Right cardiac atrium (tissue), 5 donors: ENCODE results near the gene PCDHGA5. TPM values are rescaled to one million over a fixed set of nuclear protein-coding genes. Genes with fewer than 3 reads are reported as not detected.
A peak's percentile ranks its signal among the peaks of the same experiment; 100 is the strongest.
"Not testable (repeated sequence)": the region's sequence is repeated elsewhere in the genome, so short reads cannot be mapped to it uniquely, and the experiment has no call there.

Experiments
- ATAC-seq, 2 donors: fragments of 200-7000 bp; cut with Tn5 transposase; one replicate each; pipeline versions ENCODE4 v1.8.0 to v1.9.1; 2020; ENCODE audit warnings: moderate library complexity in 2 of 2, mild to moderate bottlenecking in 1 of 2
- DNase-seq, 3 donors: peaks; one replicate each; pipeline ENCODE4 v3.0.0-alpha.2; 2020
- H3K27ac ChIP-seq: one replicate; pipeline ENCODE4 v1.5.1; 2013; ENCODE audit warnings: mild to moderate bottlenecking, low read length, control low read depth, moderate library complexity
- H3K27me3 ChIP-seq: one replicate; pipeline ENCODE4 v1.6.1; 2013; ENCODE audit not compliant: control insufficient read depth, insufficient read depth
- H3K4me1 ChIP-seq: one replicate; pipeline ENCODE4 v1.6.1; 2013; ENCODE audit warnings: low read length; ENCODE audit not compliant: control insufficient read depth, insufficient read depth
- H3K4me3 ChIP-seq: one replicate; pipeline ENCODE4 v1.5.1; 2013; ENCODE audit warnings: low read length, control low read depth
- H3K9me3 ChIP-seq: one replicate; pipeline ENCODE4 v1.6.1; 2013; ENCODE audit warnings: low read length; ENCODE audit not compliant: control insufficient read depth
- WGBS: extraction: QIAGEN DNeasy Blood & Tissue Kit; methylation state at CpG from one replicate; pipeline ENCODE4 v1.1.7; 2013; 5-methylcytosine and 5-hydroxymethylcytosine counted together
- intact Hi-C, 4 donors: fragments of 100-400 bp; cut with DNase I; formaldehyde crosslinking; loops; one replicate each; pipeline versions ENCODE4 v1.11.0 to v1.14.0; 2022 to 2023
- polyA plus RNA-seq: library from polyadenylated mRNA; stranded (reverse); fragments of 200-250 nt; gene quantifications from one replicate; pipeline ENCODE4 v1.2.3, GENCODE V29; 2013
- total RNA-seq, 4 donors: library from RNA; stranded (reverse); fragmentation: NEBNext Ultra II Directional; extraction: Animal tissue kit (Norgen Biotek cat#: 25700); gene quantifications; one replicate each; pipeline ENCODE4 v1.2.1, GENCODE V29; 2021
- donor health status: healthy with polysubstance abuse.
- donor health status: DM: no; HTN: yes; CAD: no.
- donor health status: DM: no; HTN: no; CAD: no.
- donor health status: DM: no; HTN: yes; CAD: no; lungs with severe emphysema.
- donor health status: DM: yes; HTN: yes; CAD: no.

Gene PCDHGA5
- total and polyA plus RNA-seq, 5 donors, result 2.0 to 4.7 (median 4.1) TPM

- H3K27me3 ChIP-seq, H3K27ac ChIP-seq, H3K9me3 ChIP-seq, H3K4me3 ChIP-seq, ATAC-seq, H3K4me1 ChIP-seq, DNase-seq: not testable (repeated sequence)
- 35% methylated on average over 39 of the region's 39 CpGs for WGBS
- intact Hi-C loops, result loop anchor here in 1 of 4 donors (10.0 kb wide), 1 partner anchor 222 kb away; no protein-coding TSS in a partner anchor
Observed at GRCh38 chr5:141332571-141332970, 31.4 kb upstream of the PCDHGA5 start.

- 10% methylated on average over 27 of the region's 27 CpGs for WGBS
- H3K9me3 ChIP-seq, result peaks cover 7% of the 10 kb centered on the region
- DNase-seq (peak in 2 of 3 donors; percentile 59 to 66), ATAC-seq (peak; percentile 72 to 76)
- intact Hi-C loops, result loop anchor here in 1 of 4 donors (10.0 kb wide), 1 partner anchor 216 kb away; no protein-coding TSS in a partner anchor
- H3K4me3 ChIP-seq, result peak within 1 kb of the TSS; percentile 61
- no peaks in the 10 kb centered on the region for H3K27me3 ChIP-seq
- peak within 1 kb of the TSS; percentile 43 for H3K27ac ChIP-seq
- no peaks in the 10 kb centered on the region for H3K4me1 ChIP-seq
Observed at GRCh38 chr5:141338538-141339306, 25.2 kb upstream of the PCDHGA5 start, which contains the start of gene PCDHGA2. PCDHGA2 (plus strand) TSS chr5:141338760.

- 55% methylated on average over 45 of the region's 45 CpGs for WGBS
- not testable (repeated sequence) for H3K27ac ChIP-seq, ATAC-seq, DNase-seq, H3K4me3 ChIP-seq, H3K4me1 ChIP-seq, H3K27me3 ChIP-seq
- intact Hi-C loops, result loop anchor here in 2 of 4 donors (5.0 kb wide), 1 partner anchor 216 kb away; no protein-coding TSS in a partner anchor
- H3K9me3 ChIP-seq, result peaks cover 16% of the 10 kb centered on the region
Observed at GRCh38 chr5:141340781-141341354, 23.1 kb upstream of the PCDHGA5 start.

GRCh38 chr5:141342773-141343172 is 21.2 kb upstream of the PCDHGA5 start:
- ATAC-seq (no peak), DNase-seq (no peak)
- intact Hi-C loops, result loop anchor here in 2 of 4 donors (5.0 kb wide), 1 partner anchor 215 kb away; no protein-coding TSS in a partner anchor

GRCh38 chr5:141343242-141343952 is 20.6 kb upstream of the PCDHGA5 start, which contains the start of gene PCDHGA3:
PCDHGA3 (plus strand) TSS chr5:141343829; CDS start chr5:141344034, 205 bp downstream.
- intact Hi-C loops, result loop anchor here in 2 of 4 donors (5.0 kb wide), 1 partner anchor 214 kb away; no protein-coding TSS in a partner anchor
- WGBS, result 21% methylated on average over 9 of the region's 9 CpGs
- ATAC-seq, result peak; percentile 40 to 47
- Histone ChIP-seq H3K9me3 (peaks cover 17% of the 10 kb centered on the region), H3K4me1 (no peaks in the 10 kb centered on the region), H3K27me3 (no peaks in the 10 kb centered on the region), H3K4me3 (peak within 1 kb of the TSS; percentile 42), H3K27ac (no peak within 1 kb of the TSS)
- no peak for DNase-seq

More at GRCh38 chr5:141342773-141343172, 21.2 kb upstream of the PCDHGA5 start:
- WGBS, result 18% methylated on average over 1 of the region's 1 CpG
- H3K9me3 ChIP-seq, result peaks cover 17% of the 10 kb centered on the region
- peak overlapping the region; percentile 4 for H3K4me3 ChIP-seq
- H3K4me1 ChIP-seq, result no peaks in the 10 kb centered on the region
- H3K27ac ChIP-seq, result no peak overlapping the region
- no peaks in the 10 kb centered on the region for H3K27me3 ChIP-seq

- H3K27ac ChIP-seq, result no peak overlapping the region
- peaks cover 15% of the 10 kb centered on the region for H3K9me3 ChIP-seq
- peak overlapping the region; percentile 42 for H3K4me3 ChIP-seq
- intact Hi-C loops, result loop anchor here in 2 of 4 donors (5.0 kb wide), 1 partner anchor 213 kb away; no protein-coding TSS in a partner anchor
- H3K4me1 ChIP-seq, result no peaks in the 10 kb centered on the region
- ATAC-seq, result peak; percentile 36 to 43
- WGBS, result 21% methylated on average over 31 of the region's 31 CpGs
- DNase-seq, result no peak
- no peaks in the 10 kb centered on the region for H3K27me3 ChIP-seq
Observed at GRCh38 chr5:141343953-141344463, 20.0 kb upstream of the PCDHGA5 start.

GRCh38 chr5:141345327-141345726 is 18.6 kb upstream of the PCDHGA5 start:
- Histone ChIP-seq H3K27ac (no peak overlapping the region), H3K9me3 (peaks cover 15% of the 10 kb centered on the region), H3K4me1 (no peaks in the 10 kb centered on the region), H3K27me3 (no peaks in the 10 kb centered on the region), H3K4me3 (peak overlapping the region; percentile 28)
- 31% methylated on average over 20 of the region's 20 CpGs for WGBS
- DNase-seq (no peak), ATAC-seq (no peak)
- intact Hi-C loops, result no loop called here

- DNase-seq, ATAC-seq, H3K27me3 ChIP-seq, H3K4me1 ChIP-seq, H3K4me3 ChIP-seq, intact Hi-C loops, H3K27ac ChIP-seq: not testable (repeated sequence)
- 41% methylated on average over 24 of the region's 35 CpGs for WGBS
- peaks cover 15% of the 10 kb centered on the region for H3K9me3 ChIP-seq
Observed at GRCh38 chr5:141346017-141346416, 17.9 kb upstream of the PCDHGA5 start.

- intact Hi-C loops, result no loop called here
- H3K4me3 ChIP-seq, result peak within 1 kb of the TSS; percentile 45
- peaks cover 13% of the 10 kb centered on the region for H3K9me3 ChIP-seq
- peak; percentile 44 to 60 for ATAC-seq
- no peak within 1 kb of the TSS for H3K27ac ChIP-seq
- peak in 2 of 3 donors; percentile 65 to 71 for DNase-seq
- WGBS, result 20% methylated on average over 29 of the region's 29 CpGs
- H3K4me1 ChIP-seq, result no peaks in the 10 kb centered on the region
- H3K27me3 ChIP-seq, result no peaks in the 10 kb centered on the region
Observed at GRCh38 chr5:141349917-141350619, 13.9 kb upstream of the PCDHGA5 start, which contains the start of gene PCDHGB1. PCDHGB1 (plus strand) TSS chr5:141350099; CDS start chr5:141350261, 162 bp downstream.

GRCh38 chr5:141351591-141351990 is 12.4 kb upstream of the PCDHGA5 start:
- Histone ChIP-seq H3K4me1 (no peaks in the 10 kb centered on the region), H3K4me3 (no peak overlapping the region), H3K27ac (no peak overlapping the region), H3K27me3 (no peaks in the 10 kb centered on the region), H3K9me3 (peaks cover 7% of the 10 kb centered on the region)
- intact Hi-C loops, result no loop called here
- 24% methylated on average over 34 of the region's 36 CpGs for WGBS
- ATAC-seq (no peak), DNase-seq (no peak)
